Omental fat pad (tissue), 4 donors: ENCODE results near the gene TMEM117. TPM values are rescaled to one million over a fixed set of nuclear protein-coding genes. Genes with fewer than 3 reads are reported as not detected.

Experiments
- ATAC-seq: fragments of 150-250 bp; one replicate; pipeline ENCODE4 v1.9.1; 2016; ENCODE audit warnings: mild to moderate bottlenecking, moderate library complexity; ENCODE audit not compliant: low FRiP score
- DNase-seq: peaks from one replicate; pipeline ENCODE4 v3.0.0-alpha.2; 2019; ENCODE audit warnings: low spot score
- CTCF ChIP-seq, 3 donors: fragments of 450-650 bp; IDR thresholded peaks; one replicate each; pipeline ENCODE4 v1.5.1; 2016 to 2017; ENCODE audit warnings: antibody characterized with exemption in 3 of 3, mild to moderate bottlenecking in 3 of 3, moderate library complexity in 2 of 3
- total RNA-seq, 4 donors: library from RNA; depleted of rRNA; stranded (reverse); fragments of >200 nt; gene quantifications; one replicate each; pipeline ENCODE4 v1.1.0, GENCODE V29; 2016

Gene TMEM117
- total RNA-seq, 4 donors from 2014 or later = 7.5 to 13.1 (median 8.2) TPM

GRCh38 chr12:43887397-43887796 lies 51.5 kb downstream of the TMEM117 start:
- DNase-seq (no peak), ATAC-seq (no peak)
- no peak for TF ChIP-seq CTCF (IDR thresholded peaks at IDR 0.05)

GRCh38 chr12:43891856-43892574 lies 56.1 kb downstream of the TMEM117 start:
- no peak for ATAC-seq
- TF ChIP-seq CTCF (IDR thresholded peaks at IDR 0.05) = no peak

GRCh38 chr12:43893670-43894069 lies 57.8 kb downstream of the TMEM117 start:
- ATAC-seq (no peak), DNase-seq (no peak)
- TF ChIP-seq CTCF (IDR thresholded peaks at IDR 0.05) = no peak

More at GRCh38 chr12:43891856-43892574, 56.1 kb downstream of the TMEM117 start:
- no peak for DNase-seq

- ATAC-seq (no peak), DNase-seq (no peak)
- TF ChIP-seq CTCF (IDR thresholded peaks at IDR 0.05) = no peak
Measured at GRCh38 chr12:43895580-43896206, 59.8 kb downstream of the TMEM117 start.

GRCh38 chr12:43896496-43896895 lies 60.6 kb downstream of the TMEM117 start:
- TF ChIP-seq CTCF (IDR thresholded peaks at IDR 0.05) = no peak
- ATAC-seq (no peak), DNase-seq (no peak)

GRCh38 chr12:43898474-43898873 lies 62.6 kb downstream of the TMEM117 start:
- DNase-seq (no peak), ATAC-seq (no peak)
- no peak for TF ChIP-seq CTCF (IDR thresholded peaks at IDR 0.05)

- no peak for TF ChIP-seq CTCF (IDR thresholded peaks at IDR 0.05)
Measured at GRCh38 chr12:43899574-43899973, 63.7 kb downstream of the TMEM117 start.

More at GRCh38 chr12:43899574-43899973, 63.7 kb downstream of the TMEM117 start:
- ATAC-seq = no peak
- DNase-seq = no peak
